Measurements from ENCODE around the gene HOXC10.

HOXC10 gene

GRCh38 chr12:53999559-54000115 is 14.7 kb downstream of the HOXC10 start:
- no peak for DNase-seq (ENCODE audit: low spot score)
- TF ChIP-seq, protein P1, sequence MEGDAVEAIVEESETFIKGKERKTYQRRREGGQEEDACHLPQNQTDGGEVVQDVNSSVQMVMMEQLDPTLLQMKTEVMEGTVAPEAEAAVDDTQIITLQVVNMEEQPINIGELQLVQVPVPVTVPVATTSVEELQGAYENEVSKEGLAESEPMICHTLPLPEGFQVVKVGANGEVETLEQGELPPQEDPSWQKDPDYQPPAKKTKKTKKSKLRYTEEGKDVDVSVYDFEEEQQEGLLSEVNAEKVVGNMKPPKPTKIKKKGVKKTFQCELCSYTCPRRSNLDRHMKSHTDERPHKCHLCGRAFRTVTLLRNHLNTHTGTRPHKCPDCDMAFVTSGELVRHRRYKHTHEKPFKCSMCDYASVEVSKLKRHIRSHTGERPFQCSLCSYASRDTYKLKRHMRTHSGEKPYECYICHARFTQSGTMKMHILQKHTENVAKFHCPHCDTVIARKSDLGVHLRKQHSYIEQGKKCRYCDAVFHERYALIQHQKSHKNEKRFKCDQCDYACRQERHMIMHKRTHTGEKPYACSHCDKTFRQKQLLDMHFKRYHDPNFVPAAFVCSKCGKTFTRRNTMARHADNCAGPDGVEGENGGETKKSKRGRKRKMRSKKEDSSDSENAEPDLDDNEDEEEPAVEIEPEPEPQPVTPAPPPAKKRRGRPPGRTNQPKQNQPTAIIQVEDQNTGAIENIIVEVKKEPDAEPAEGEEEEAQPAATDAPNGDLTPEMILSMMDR (IDR thresholded peaks at IDR 0.05; ENCODE audit: borderline replicate concordance, control extremely low read depth, extremely low read depth, insufficient read depth, missing control alignments): no peak
- in situ Hi-C loops (cut with MboI; ENCODE audit: low sequenced_read_pairs, unreplicated experiment): no loop called here

DNA sequence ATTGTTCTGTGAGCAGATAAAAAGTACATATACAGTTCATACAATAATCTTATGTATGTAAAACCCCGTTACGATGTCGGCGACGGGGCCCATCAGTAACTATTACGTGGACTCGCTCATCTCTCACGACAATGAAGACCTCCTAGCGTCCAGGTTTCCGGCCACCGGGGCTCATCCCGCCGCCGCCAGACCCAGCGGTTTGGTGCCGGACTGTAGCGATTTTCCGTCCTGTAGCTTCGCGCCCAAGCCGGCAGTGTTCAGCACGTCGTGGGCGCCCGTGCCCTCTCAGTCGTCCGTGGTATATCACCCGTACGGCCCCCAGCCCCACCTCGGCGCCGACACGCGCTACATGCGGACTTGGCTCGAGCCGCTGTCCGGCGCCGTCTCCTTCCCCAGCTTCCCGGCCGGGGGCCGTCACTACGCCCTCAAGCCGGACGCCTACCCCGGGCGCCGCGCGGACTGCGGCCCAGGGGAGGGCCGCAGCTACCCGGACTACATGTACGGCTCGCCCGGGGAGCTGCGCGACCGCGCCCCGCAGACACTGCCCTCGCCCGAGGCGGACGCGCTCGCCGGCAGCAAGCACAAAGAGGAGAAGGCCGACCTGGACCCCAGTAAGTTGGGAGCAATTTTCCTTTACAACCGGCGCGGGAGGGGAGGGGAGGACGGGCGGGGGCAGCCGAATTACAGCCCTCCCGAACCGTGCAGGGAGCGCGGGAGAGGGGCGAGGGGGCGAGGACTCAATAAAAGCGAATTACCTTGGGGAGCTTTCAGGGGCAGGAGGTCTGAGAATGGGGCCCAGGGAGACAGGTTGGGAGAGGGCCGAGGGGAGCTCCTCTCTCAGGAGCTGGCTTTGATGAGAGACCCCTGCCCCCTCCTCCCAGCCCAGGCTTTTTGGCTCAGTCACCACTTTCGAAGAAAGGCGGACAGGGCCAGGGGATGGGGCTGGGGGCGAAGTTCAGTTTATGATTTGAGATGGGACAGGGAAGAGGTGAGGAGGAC is 15.5 kb downstream of the HOXC10 start, which contains the start of gene HOXC9:
HOXC9 (plus strand) TSS at position 46 of the 999 bp plus-strand sequence; CDS start at position 74, 28 bp downstream.
- TF ChIP-seq, protein P1 (IDR thresholded peaks at IDR 0.05; ENCODE audit: borderline replicate concordance, control extremely low read depth, extremely low read depth, insufficient read depth, missing control alignments): no peak
- in situ Hi-C loops (cut with MboI; ENCODE audit: low sequenced_read_pairs, unreplicated experiment): no loop called here
- DNase-seq (ENCODE audit: low spot score): no peak

GRCh38 chr12:54001283-54002187 is 16.6 kb downstream of the HOXC10 start:
- in situ Hi-C loops (cut with MboI; ENCODE audit: low sequenced_read_pairs, unreplicated experiment): no loop called here
- TF ChIP-seq, protein P1 (IDR thresholded peaks at IDR 0.05; ENCODE audit: borderline replicate concordance, control extremely low read depth, extremely low read depth, insufficient read depth, missing control alignments): no peak
- DNase-seq (ENCODE audit: low spot score): no peak

- in situ Hi-C loops (cut with MboI; ENCODE audit: low sequenced_read_pairs, unreplicated experiment): no loop called here
- TF ChIP-seq, protein P1 (IDR thresholded peaks at IDR 0.05; ENCODE audit: borderline replicate concordance, control extremely low read depth, extremely low read depth, insufficient read depth, missing control alignments): no peak
- DNase-seq (ENCODE audit: low spot score): no peak
Observed at GRCh38 chr12:54002278-54002914, 17.4 kb downstream of the HOXC10 start.

DNA sequence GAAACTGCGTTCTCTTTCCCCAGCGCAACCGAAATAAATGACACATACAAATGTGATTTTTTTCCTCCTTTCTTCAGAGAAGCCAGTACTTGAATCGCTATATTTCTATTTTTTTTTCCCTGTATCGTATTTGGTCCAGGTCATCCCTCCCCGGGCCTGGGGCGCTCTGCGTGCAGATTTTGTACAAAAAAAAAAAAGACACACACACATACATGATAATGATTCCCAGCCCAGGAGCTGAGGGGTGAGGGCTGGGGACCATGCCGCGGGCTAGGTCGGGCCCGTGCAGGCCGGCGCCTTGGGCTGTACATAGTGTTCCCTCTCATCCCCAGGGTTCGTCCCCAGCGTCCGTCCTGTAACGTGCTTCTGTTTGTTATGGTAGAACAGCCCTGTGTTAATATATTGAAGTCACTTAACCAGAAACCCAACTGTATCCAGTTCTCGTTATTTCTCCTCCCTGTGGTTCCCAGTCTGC is 18.0 kb downstream of the HOXC10 start:
- in situ Hi-C loops (cut with MboI; ENCODE audit: low sequenced_read_pairs, unreplicated experiment): no loop called here
- DNase-seq (ENCODE audit: low spot score): no peak
- TF ChIP-seq, protein P1 (IDR thresholded peaks at IDR 0.05; ENCODE audit: borderline replicate concordance, control extremely low read depth, extremely low read depth, insufficient read depth, missing control alignments): no peak

All from GM13976 (cell line).